WI38 (cell line): ENCODE results near the gene PODXL.
"Not testable (repeated sequence)": the region's sequence is repeated elsewhere in the genome, so short reads cannot be mapped to it uniquely, and the experiment has no call there.

ENCODE experiments used
- H3K4me3 ChIP-seq: 2 replicates; pipeline ENCODE4 v1.5.1; 2011; ENCODE audit warnings: low read depth, mild to moderate bottlenecking, control low read depth, low read length
- CTCF ChIP-seq: IDR thresholded peaks from 2 replicates; pipeline ENCODE4 v1.5.1; 2012; ENCODE audit warnings: low read depth, mild to moderate bottlenecking, control low read depth, low read length

PODXL gene

DNA sequence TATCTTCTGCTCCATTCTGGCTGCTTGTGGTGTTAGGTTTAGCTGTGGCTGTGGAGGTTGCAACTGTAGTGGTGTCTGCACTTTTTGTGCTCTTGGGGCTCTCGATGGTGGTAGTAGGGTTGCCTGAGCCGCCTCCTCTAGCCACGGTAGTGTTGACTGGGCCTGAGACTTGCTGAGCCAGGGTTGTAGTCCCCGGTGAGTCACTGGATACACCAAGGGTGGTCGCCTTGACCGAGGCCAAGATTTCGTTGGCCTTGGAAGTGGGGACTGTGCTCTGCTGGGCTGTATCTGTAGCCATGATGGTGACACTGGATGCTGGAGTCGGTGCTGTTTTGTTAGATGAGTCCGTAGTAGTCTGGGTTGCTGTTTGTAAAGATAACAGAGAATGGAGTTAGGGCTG, 45.4 kb downstream of the PODXL start:
- H3K4me3 ChIP-seq: no peak overlapping the region
- no peak for TF ChIP-seq CTCF

DNA sequence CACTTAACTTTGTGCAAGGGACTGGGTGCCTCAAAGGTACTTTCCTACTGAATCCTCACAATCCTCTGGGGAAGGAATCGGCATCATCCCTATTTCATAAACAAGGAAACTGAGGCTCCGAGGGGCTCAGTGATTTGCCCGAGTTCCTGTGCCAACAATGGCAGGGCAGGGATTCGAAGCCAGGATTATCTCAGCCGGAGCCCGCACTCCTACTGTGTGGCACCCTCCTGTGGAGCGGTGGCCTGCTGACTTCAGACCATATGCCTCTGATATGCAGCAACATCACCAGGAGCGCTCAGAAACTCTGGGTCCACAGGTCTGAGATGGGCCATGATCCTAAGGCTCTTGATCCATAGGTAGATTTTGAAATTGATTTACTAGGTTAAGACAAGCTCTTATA, 46.6 kb downstream of the PODXL start:
- no peak overlapping the region for H3K4me3 ChIP-seq
- no peak for TF ChIP-seq CTCF

DNA sequence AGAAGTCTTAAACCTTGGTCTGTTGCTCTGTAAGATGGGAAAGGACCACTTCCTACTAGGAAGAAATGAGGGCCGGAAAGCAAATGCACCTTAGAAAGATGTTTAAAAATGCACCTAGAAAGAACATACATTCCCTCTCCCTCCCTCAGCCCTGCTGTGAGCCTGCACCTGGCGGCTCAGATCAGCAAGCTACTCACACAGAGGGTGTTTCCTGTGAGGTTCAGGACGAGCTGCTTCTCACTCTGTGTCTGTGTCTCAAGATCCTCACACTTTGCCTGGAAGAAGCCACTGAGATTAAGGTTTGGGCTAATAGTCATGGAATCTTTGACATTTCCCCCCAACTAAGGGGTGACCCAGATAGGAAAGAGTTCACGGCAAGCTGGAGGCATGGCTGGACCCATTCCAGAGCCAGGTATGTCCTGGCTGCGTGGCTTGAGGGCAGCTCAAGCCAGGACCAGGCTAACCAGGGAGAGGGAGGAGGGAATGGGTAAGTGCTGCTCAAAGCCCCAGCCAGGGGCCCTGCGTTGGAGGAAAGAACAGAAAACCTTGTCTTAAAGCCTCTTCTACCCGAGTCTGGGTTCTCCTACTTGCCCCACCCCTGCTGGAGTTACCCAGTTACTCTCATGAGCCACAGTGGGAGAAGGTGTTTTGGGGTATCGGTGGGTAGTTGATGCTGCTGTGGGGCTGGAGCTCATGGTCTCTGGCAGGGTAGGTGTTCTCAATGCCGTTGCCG, 47.5 kb downstream of the PODXL start:
- H3K4me3 ChIP-seq: no peak overlapping the region
- TF ChIP-seq CTCF: no peak

- TF ChIP-seq CTCF: peak; percentile 90
- no peak overlapping the region for H3K4me3 ChIP-seq
Observed at GRCh38 chr7:131507592-131508331, 48.7 kb downstream of the PODXL start.

DNA sequence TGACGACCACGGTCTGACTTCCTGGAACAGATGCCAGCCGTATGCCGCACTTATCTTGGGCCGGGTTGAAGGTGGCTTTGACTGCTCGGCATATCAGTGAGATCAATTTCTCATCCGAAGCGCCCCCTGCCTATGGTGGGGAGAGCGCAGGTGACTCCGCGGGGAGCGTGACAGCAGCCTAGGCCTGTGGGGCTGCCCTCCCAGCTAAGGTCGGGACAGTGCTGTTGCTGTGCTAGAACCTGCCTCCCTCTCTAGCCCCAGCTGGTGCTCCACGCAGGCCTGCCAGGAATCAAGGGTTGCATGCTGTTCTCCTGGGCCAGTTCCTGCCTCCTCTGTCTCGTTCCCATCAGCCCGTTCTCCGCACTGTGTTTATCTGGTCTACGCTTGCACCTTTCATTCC, 49.8 kb downstream of the PODXL start:
- no peak for TF ChIP-seq CTCF
- no peak overlapping the region for H3K4me3 ChIP-seq

GRCh38 chr7:131505636-131506557, 50.5 kb downstream of the PODXL start:
- H3K4me3 ChIP-seq: no peak overlapping the region
- TF ChIP-seq CTCF: no peak

- H3K4me3 ChIP-seq: not testable (repeated sequence)
Observed at GRCh38 chr7:131505037-131505620, 51.3 kb downstream of the PODXL start.
